ENCODE results near the gene C8G. TPM values are rescaled to one million over a fixed set of nuclear protein-coding genes. Genes with fewer than 3 reads are reported as not detected.

The C8G gene
- not detected in 2 replicates for total RNA-seq (2014; rRNA removed)
- 0.17 TPM for polyA plus RNA-seq (2012)

DNA sequence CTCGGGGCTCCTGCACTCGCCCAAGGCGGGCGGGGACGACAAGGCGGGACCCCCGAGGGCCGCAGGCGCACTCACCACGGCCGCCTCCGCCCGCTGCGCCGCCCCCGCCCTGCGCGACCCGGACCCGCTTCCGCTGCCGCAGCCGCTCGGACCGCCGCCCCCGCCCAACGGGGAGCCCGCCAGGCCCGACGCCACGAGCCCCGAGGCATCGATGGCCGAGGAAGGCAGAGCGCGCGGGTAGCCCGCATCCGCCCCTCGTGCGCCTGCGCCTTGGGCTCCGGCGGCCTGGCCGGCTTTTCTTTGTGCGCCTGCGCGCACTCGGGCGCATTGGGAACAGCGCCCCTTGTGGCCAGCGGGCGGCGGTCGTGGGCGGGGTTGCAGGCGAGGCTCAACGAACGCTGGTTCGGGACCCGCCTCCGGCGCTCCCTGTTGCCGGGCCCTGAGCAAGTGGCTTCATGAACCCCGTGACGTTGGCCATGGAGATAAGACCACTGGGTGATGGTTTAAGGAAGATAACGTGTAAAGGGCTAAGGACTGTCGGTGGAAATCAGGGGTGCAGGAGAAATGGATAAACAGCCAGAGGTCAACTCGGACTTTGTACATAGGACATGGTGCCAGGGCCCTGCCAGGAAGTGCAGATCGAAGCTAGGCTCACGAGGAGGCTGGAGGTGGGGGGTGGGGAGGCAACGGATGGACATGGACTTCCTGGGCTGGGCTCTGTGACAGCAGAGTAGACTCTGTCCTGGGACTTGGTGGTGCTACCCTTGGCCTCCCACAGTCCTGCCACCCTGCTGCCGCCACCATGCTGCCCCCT is at the start of gene C8G, which contains the start of gene FBXW5:
Gene C8G (plus strand): TSS at position 725 of the 814 bp plus-strand sequence. CDS start 78 bp downstream, at position 803.
Gene FBXW5 (minus strand): TSS at position 220 of the 814 bp plus-strand sequence. CDS start 655 bp downstream, outside the sequence.
- DNase-seq (ENCODE audit: low read depth), result peak; percentile 90

- no peak for DNase-seq (ENCODE audit: low read depth)
Observed at GRCh38 chr9:136896027-136896426, 49.0 kb upstream of the C8G start.

- no peak for DNase-seq (ENCODE audit: low read depth)
Observed at GRCh38 chr9:136898483-136899100, 46.5 kb upstream of the C8G start.

GRCh38 chr9:136899196-136899595 is 45.8 kb upstream of the C8G start:
- DNase-seq (ENCODE audit: low read depth), result no peak

GRCh38 chr9:136900556-136900955 is 44.5 kb upstream of the C8G start:
- DNase-seq (ENCODE audit: low read depth), result no peak

- DNase-seq (ENCODE audit: low read depth), result no peak
Observed at GRCh38 chr9:136900988-136901515, 44.0 kb upstream of the C8G start.

DNA sequence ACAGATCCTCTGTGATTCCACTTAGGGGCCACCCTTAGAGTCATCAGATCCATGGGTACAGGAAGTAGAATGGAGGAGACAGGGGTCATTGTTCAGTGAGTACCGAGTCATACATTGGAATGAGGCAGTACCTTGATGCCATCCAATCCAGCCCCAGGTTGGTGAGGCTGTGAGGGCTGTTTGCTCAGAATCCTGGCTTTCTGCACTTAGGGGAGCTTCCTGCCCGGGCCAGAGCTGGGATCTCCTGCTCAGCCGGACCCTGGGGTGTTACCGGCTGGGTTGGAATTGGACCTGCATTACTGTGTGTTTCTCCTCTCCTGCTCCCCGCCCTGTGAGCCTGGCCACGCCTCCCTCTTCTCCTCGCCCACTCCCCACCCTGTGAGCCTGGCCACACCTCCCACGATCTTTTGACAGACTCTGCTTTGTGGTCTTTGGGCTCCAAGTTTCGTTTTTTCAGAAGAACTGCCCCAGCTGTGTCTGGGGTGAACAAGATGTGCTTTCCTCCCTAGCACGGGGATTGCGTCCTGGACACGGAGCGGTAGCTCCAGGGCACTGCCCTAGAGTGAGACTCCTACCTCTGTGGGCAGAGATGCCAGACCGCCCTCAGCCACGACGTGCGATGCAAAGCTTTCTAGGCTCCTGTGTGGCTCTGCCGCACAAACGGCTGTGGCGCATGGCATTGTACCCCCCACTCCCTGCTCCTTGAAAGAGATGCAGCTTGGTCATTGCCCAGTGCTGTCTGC is 43.4 kb upstream of the C8G start:
- peak; percentile 11 for DNase-seq (ENCODE audit: low read depth)

DNA sequence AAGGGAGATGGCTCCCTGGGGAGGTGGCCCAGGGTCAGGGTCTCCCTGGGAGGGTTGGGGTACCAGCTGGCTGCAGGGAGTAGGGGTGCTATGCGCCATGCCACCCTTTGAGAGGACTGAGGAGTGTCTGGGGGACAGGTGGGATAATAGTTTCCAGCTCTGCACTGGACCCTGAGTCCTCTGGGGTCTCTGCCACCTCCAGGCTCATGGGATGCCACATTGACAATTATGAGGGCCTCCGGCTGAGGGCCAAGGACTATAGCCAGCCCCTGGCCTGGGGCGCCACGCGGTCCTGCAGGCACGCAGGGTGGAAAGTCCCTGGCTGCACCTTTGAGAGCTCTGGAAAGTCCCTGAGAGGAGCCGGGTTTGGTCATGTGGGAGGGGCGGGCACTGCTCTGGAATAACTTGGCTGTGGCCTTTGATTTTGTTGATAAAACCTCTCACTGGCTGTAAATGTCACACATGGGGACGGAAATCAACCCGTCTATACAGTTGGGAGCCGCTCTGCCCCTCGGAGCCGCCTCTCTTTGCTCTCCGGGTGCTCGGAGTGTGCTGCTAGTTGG is 42.7 kb upstream of the C8G start:
- DNase-seq (ENCODE audit: low read depth), result no peak

DNA sequence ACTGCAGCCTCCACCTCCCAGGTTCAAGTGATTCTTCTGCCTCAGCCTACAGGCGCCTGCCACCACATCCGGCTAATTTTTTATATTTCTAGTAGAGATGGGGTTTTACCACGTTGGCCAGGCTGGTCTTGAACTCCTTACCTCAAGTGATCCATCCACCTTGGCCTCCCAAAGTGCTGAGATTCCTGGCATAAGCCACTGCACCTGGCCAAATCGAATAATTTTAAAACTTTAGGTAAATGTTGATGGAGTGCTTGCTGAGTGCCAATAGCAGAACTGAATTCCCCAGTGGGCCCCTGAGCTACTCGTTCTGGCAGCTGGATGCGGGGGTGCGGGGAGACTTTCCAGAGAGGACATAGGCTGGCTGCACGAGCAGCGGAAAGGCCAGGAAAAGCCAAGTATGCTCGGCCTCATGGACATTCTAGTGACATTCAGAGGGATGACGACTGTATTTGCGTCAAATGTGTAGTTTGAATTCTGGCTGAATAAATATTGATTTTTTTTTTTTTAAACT is 41.9 kb upstream of the C8G start:
- no peak for DNase-seq (ENCODE audit: low read depth)

- DNase-seq (ENCODE audit: low read depth), result no peak
Observed at GRCh38 chr9:136906266-136906665, 38.8 kb upstream of the C8G start.

GRCh38 chr9:136907011-136907914 is 37.8 kb upstream of the C8G start:
- no peak for DNase-seq (ENCODE audit: low read depth)

DNA sequence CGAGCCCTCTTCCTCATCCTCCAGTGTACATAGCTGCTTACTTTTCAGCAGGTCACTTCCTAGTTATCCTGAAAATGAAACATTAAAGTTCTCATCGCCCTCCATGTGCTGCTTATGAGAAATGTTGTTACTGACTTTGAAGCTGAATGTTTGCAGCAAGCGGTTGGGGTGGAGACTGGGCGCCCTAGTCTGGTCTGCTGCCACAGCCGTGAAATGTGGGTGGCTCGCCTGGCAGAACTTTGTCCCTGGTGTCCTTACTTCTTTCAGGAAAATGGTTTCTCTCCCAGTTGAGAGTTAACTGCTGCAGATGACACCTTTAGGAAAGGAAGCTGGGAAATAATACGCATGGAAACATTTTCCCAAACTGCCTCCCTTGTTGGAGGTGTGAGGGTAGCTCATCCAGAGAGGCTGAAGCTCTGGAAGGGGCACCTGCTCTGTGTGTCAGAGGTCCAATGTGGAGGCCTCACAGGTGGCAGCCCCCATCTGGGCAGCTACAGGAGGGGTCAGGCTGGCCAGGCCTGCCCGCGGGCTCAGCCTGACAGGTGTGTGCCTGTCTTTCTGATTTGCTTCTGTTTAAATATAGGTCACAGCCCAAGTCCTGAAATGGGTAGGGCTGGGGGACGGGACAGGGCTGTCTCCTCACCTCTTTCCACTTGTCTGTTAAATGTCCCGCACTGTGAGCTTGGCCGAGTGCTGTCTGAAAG is 34.7 kb upstream of the C8G start:
- no peak for DNase-seq (ENCODE audit: low read depth)

DNA sequence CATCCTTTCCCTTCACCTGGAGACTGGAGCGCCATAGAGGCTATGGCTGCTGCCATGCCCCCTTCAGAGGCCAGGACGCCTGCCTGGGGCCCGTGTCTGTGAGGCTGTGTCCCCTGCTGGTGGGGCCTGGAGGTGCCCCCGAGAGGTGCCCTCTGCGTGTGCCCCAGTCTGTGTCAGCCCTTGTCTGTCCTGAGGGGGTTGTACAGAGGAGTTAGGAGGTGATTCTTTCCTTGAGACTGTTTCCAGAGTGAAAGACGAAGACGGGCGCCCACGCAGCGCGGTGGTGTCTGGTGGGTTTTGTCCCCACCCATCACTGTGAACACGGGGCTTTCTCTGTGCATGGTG is 34.2 kb upstream of the C8G start:
- no peak for DNase-seq (ENCODE audit: low read depth)

DNA sequence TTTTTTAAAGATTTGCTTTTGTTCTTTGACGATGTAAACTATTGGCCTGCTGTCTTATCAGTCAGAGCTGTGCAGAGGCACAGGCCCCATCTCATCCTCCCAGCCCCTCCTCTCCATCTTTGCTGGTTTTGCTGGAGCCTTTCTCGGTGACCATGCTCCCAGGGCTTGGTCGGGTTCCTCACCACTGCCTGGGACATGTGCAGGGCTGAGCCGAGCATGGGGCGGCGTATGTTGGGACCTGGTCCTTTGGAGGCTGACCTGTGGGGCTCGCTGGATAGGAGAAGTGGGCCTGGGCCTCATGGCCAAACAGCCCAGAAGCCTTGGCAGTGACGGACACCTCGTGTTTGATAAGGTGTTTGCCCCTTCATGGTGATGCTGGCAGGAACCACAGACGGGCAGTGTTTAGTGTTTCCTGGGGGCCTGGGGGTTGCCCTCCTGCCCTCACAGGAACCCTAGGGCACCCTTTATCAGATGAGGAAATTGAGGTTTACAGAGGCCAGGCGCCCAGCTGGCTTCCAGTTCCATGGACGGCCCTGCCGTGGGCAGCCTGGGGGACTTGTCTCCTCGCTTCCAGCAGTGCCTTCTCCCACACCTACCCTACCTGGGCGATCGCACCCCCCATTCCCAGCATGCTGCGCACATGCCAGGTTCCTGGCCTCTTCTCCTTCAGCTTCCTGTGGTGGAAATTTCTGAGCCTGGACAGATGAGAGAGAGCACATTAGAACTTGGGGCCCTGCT is 31.2 kb upstream of the C8G start:
- no peak for DNase-seq (ENCODE audit: low read depth)

GRCh38 chr9:136915632-136916329 is 29.3 kb upstream of the C8G start:
- no peak for DNase-seq (ENCODE audit: low read depth)

GRCh38 chr9:136916330-136917184 is 28.5 kb upstream of the C8G start:
- DNase-seq (ENCODE audit: low read depth), result no peak

DNA sequence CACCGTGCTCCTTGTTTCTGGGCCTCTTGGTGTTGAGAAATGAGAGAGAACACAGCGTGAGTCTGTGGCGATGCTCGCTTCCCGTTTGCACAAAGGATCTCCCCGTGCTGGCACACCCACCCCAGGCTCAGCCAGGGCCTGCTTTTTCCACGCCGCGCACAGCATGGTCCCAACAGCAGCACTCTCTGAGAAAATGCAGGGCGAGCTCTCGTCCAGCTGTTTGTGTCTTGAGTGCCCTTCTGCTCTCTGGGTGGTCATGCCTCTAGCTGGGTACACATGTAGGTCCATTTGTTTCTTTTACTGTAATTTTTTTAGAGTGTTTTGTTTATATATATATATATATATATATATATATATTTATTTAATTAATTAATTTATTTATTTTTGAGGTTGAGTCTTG is 27.1 kb upstream of the C8G start:
- no peak for DNase-seq (ENCODE audit: low read depth)

- DNase-seq (ENCODE audit: low read depth), result no peak
Observed at GRCh38 chr9:136920069-136920468, 25.0 kb upstream of the C8G start.
